ENCODE results near the gene TNPO3.

Gene TNPO3

DNA sequence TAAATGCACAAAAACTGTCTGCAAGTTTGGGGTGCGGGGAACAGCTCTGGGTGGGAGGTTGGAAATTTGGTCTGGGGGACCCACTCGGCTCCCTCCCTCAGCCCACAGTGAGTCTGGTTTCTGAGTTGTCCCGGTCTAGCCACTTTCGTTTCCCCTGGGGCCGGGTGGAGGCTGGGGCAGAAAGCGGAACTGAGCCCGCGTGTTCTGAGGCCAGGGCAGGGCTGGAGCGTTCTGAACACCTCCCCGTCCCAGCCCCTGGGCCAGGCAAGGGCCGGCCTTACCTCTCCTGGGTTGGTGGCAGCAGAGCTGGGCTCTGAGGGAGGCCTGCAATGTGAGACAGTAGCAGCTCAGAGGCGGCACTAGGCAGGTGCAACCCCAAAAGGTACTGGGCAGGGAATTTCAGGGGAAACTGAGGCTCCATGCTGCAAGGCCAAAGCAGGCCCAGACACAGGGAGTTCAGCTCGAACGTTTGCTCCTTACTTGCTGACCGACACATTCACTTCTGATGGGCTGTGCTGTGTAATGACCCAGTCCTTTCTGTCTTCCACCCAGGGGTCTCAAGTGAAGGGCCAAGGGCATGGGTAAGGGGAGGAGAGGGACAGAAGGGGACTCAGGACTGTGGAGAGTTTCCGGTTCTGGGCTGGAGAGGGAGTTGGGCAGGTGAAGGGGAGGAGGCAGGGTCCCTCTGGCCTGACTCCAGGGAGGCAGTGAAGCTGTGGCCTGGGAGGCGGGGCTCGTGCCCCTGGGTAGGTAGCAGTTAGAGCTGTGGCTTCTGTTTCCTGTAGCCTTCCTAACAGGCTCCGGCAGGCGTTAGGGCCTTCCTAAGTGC is 114.2 kb downstream of the TNPO3 start:
- in situ Hi-C loops (cut with MboI; ENCODE audit: low sequenced_read_pairs): no loop called here

GRCh38 chr7:128939861-128940410 is 115.0 kb downstream of the TNPO3 start:
- in situ Hi-C loops (cut with MboI; ENCODE audit: low sequenced_read_pairs): no loop called here

DNA sequence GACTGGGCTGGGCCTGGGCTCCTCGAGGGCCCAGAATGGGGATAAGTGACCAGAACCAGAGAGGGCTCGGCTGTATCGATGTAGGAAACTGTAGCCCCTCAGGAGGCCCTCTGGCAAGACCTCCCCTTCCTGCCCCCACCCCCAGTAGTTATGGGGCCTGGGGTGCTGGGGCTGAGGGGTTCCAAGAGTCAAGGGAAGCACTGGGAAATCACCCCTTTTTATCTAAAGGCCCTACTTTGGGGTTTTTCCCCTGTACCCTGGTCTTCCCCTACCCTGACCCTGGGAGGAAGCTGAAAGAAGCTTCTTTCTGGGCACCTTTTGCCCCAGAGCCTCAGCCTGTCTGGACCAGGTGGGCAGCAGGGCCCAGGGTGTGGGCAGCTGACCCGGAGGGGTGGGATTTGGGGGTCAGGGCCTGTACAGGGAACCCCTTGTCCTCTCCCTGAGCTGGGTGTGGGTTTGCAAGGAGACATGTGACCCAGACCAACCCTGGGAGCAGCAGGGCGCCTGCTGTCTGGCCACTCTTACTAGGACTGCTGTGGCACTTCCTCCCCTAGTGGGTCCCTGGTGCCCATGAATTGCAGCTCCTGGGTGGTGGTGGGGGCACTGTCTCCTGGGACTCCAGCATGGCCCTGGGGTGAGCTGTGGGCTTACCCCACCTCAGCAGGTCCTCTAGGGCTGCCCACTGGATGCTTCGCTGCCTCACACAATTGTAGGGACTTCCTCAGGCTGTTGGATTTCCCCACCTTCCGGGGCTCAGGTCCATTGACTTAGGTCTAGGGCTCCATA is 115.6 kb downstream of the TNPO3 start:
- in situ Hi-C loops (cut with MboI; ENCODE audit: low sequenced_read_pairs): no loop called here

DNA sequence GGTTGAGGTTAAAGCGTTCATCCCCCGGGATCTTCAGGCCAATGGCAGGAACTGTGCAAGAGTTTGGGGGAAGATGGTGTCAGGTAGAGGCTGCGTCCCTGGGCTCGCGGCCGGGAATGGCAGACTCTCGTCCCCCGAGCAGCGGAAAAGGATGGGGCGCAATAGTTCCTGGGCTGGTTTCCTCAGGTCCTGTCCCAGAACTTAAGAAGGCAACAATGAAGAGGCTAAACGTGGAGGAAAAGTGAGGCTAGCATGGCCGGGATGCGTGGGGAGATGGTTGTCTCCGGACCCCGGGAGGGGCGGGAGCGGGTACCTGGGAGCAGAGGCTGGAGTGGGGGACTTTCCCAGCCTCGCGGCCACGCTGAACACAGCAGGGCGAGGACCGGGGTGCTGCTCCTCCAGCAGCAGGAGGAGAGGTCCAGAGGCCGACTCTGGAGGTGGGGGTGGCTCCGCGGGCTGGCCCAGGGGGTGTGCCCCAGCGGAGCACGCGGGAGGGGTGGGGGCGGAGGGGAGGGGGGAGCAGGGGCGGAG is 116.3 kb downstream of the TNPO3 start:
- in situ Hi-C loops (cut with MboI; ENCODE audit: low sequenced_read_pairs): no loop called here

DNA sequence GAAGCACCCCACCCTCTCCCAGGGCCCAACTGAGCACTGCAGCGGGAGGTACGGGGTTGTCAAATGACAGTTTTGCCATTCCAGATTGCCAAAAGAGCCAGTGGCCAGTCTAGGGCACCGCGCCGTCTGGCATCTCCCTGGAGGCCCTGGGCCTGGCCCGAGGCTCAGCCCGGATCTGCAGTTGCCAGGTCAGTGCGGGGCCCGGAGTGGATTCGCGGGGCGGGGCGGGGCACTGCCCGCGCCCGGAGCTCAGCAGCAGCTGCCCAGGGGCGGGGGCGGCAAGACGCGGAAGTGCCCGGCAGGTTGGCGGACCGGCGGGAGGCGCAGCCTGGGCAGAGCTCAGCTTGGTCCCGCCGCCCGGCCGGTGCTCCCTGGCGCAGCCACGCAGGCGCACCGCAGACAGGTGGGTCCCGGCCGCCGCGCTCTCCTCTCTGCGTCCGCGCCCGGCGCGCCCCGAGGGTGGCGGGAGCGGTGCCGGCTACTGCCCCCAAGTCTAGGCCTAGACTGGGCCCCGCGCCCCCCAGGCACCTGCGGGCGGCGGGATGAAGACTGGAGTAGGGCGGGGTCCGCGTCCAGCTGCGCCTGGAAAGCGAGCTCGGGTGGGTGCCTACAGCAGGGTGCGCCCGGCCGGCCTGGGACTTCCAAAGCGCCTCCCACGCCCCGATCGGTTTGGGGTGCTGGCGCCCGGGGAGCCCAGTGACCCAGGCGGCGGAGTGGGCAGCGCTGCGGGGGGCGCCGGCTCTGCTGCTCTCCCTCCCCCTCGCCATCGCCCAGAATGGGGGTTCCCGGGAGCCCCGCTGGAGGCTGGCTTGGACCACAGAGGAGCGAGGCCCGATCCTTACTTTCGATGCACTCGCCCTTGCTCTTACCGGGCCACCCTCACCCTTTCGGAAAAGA is 117.0 kb downstream of the TNPO3 start, which contains the start of gene IRF5:
TSS of gene IRF5 (plus strand) at position 281 of the 897 bp plus-strand sequence. CDS start 4,155 bp downstream, outside the sequence.
- in situ Hi-C loops (cut with MboI; ENCODE audit: low sequenced_read_pairs): no loop called here

DNA sequence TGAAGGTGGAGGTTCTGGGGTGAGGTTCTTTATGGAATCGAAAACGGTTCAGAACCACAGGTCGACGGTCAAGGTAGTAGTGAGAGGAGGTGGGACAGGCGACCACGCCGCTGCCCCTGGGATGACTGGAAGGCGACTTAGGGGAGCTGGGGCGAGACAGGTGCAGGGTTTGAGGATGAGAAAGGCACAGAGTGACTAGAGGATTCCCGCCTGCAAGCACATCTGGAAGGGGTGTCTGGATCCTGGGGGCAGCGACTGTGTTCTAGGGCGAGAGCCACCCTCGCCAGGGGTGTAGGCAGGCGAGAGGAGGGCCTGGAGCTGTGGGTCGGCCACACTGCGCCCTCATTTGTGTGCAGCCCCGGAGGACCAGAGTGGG is 117.7 kb downstream of the TNPO3 start:
- in situ Hi-C loops (cut with MboI; ENCODE audit: low sequenced_read_pairs): no loop called here

DNA sequence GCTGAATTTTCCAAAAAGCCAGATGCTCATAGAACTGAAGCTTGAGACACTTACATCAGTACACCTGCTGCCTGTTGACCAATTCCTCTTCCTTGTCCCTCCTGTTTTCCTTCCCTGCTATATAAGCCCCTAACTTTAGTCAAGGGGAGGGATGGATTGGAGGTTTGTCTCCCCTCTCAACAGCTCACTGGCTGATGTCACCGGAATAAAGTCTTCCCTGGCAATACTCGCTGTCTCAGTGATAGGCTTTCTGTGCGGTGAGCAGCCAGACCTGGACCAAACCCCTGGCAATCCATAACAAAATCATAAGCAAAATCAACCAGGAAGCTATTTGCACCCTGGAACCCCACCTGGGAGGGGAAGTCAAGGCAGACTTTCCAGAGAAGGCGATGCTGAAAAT is 118.1 kb downstream of the TNPO3 start:
- in situ Hi-C loops (cut with MboI; ENCODE audit: low sequenced_read_pairs): no loop called here

DNA sequence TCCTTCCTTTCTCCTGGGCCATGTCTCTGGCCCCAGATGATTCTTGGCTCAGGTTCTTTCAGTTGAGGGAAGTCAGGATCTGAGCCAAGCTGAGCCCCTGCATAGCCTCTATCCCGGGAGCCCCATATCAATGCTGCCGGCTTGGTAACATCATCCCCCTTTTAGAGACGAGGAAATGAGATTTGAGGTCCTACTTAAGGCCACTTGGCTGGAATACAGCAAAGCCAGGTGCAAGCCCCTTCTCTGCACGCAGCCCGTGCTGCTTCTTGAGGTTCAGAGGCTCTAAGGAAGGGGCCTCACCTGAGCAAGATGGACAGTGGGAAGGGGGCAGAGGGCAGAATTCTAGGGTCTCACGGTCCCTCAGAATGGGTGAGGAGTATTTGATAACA is 119.6 kb downstream of the TNPO3 start:
- in situ Hi-C loops (cut with MboI; ENCODE audit: low sequenced_read_pairs): no loop called here

DNA sequence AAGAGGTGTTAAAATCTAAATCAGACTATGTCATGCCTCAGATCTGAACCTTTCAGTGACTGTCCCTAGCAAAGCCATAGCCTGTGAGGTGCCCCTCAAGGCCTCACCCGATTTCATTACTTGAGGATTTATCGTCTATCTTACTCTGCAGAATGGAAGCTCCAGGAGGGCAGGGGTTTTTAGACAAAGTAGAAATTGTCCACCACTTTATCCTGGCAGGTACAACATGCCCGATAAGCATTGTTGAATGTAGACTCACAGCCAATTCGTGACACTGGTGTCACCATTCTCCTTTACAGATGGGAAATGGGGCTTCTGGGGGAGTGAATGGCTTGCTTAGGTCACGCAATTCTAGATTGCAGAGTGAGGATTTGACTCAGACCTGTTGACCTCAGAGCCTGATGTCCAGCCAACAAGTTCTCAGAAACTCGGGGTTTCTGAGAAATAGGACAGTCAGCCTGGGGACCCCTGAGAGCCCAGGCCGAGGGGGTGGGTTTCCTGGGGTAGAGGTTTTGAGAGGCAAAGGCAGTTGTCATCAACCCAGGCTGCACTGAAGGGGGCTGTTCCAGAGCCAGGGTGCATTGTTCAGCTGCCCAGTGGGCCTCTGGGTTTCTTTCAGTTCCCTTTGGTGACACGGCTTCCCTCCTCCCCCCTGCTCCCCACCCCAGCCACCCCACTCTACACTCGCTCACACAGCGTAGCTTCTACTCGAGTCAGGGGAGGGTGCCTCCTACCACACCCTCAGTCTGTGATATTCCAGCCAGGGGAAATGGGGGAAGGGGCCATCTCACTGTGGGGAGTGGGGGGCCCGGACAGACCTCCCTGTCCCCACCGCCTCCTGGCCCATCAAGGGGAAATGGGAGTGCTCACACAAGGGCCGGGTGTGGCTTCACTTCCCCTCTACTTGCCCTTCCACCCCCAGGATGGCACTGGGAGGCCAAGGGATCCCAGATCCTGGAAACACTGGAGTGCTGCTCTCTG is 120.3 kb downstream of the TNPO3 start:
- in situ Hi-C loops (cut with MboI; ENCODE audit: low sequenced_read_pairs): no loop called here

- in situ Hi-C loops (cut with MboI; ENCODE audit: low sequenced_read_pairs): no loop called here
These were observed 121.6 kb downstream of the TNPO3 start for GRCh38 chr7:128933180-128933891.

DNA sequence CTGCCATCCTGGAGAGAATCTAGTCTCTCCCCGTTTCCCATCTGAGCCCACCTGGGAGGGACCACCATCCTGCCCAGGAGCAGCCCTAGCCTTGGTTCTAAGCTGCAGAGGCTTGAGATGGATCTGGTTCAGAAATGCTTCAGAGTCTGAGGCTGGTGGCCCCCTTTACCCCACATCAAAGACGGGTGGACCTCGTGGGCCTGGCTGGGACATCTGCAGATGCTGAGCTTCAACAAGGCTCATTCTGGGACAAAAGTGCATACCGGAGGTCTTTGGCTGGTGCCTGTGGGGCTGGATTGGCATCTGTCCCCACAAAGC is 122.1 kb downstream of the TNPO3 start:
- in situ Hi-C loops (cut with MboI; ENCODE audit: low sequenced_read_pairs): no loop called here

GRCh38 chr7:128931965-128932861 is 122.7 kb downstream of the TNPO3 start:
- in situ Hi-C loops (cut with MboI; ENCODE audit: low sequenced_read_pairs): no loop called here

DNA sequence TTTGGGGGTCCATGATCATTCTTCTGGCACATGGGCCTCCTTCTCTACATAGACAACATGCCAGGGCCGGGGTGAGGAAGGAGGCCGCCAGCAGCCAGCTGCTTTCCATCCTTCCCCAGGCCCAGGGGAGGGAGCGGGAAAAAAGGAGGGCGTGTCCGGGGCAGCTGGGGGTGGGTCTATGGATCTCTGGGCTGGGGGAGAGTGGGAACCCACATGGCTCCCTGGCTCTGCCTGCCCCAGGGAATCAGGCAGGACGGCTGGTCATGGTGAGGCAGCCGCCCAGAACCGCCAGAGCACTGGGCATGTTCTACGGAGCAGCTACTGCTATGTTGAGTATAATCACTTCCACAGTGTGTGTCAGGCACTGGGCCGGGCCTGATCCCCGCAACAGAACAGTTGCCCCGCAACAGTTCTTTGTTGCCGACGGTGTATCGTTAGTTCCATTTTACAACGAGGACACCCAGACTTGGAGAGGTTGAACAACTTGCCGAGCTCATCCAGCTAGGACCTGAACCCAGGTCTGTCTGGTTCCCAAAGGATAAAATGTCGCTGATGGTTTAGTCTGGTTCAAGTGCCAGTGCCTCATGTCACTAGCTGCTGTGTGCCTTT is 123.6 kb downstream of the TNPO3 start:
- in situ Hi-C loops (cut with MboI; ENCODE audit: low sequenced_read_pairs): no loop called here

DNA sequence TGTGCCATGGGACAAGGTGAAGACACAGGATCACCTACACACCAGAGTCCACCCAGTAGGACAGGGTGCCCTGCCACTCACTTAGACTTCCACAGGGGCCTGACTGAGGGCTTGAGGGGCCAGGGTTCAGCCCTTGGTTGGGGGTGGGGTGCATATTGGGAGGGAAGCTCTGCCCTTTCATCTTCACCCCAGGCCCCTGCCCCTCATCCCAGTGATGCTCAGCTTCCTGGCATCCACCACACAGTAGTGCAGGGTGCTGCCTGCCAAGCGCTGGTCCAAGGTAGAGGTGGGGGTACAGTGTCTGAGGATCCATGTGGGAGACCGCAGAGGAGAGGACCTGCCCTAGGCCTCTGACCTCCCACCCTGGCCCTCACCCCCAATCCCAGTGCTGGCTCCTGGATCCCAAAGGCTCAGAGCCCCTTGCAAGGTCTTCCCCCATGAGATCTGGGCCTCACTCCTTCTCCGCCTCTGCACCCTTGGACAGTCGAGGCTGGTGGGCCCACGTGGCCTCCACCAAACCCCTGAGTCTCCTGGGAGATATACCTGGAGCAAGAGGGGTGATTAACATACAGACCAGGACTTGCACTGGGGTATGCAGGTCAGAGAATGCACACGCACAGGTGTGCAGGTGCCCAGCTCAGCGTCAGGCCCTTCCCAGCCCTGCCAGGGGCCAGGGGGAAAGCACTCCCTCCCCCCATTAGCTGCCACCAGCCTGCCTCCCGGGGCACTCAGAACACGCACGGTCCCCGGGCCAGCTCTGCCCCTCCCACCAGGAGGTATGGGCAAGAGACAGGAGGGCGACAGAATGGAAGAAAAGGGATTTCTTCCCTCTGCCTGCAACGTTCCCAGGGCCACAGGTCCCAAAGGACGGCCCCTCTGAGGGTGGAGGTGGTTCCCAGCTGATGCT is 125.8 kb downstream of the TNPO3 start:
- in situ Hi-C loops (cut with MboI; ENCODE audit: low sequenced_read_pairs): no loop called here

- in situ Hi-C loops (cut with MboI; ENCODE audit: low sequenced_read_pairs): no loop called here
These were observed 126.6 kb downstream of the TNPO3 start for GRCh38 chr7:128928159-128928813.
